GM12878 (cell line): Measurements from ENCODE around the gene ESPNL. TPM values are rescaled to one million over a fixed set of nuclear protein-coding genes. Genes with fewer than 3 reads are reported as not detected.

ENCODE experiments used
- ATAC-seq: fragments of 200-7000 bp; cut with Tn5 transposase; 3 replicates; pipeline ENCODE4 v1.9.1; 2020; ENCODE audit warnings: mild to moderate bottlenecking, moderate library complexity
- BruUV-seq: library from RNA; stranded (reverse); fragments of 400-500 nt; replicated peaks from 2 replicates; lab custom pipeline; 2021; lab: Mats Ljungman, UMichigan
- CTCF ChIA-PET: fragments of 300-600 bp; sonication (Branson Sonifier 250); formaldehyde crosslinking; extraction: SDS; loops from one replicate; lab custom pipeline; 2021; ENCODE audit warnings: inconsistent platforms; lab: Yijun Ruan, JAX
- POLR2A ChIA-PET: fragments of 350-600 bp; formaldehyde crosslinking; extraction: SDS; loops from one replicate; lab custom pipeline; 2021; ENCODE audit warnings: inconsistent platforms; lab: Charles Lee
- RAD21 ChIA-PET: fragments of 300-600 bp; sonication (Branson Sonifier 250); formaldehyde crosslinking; loops from one replicate; lab custom pipeline; 2023; ENCODE audit warnings: antibody characterized with exemption; ENCODE audit not compliant: unreplicated experiment; lab: Charles Lee
- SMC1A ChIA-PET: fragments of 300-600 bp; sonication (Branson Sonifier 250); formaldehyde crosslinking; loops from one replicate; lab custom pipeline; 2023; ENCODE audit not compliant: unreplicated experiment, uncharacterized antibody; lab: Charles Lee
- DNase-seq: peaks from one replicate; pipeline ENCODE4 v3.0.0-alpha.2; 2011; ENCODE audit warnings: low read depth, low spot score
- FAIRE-seq: peaks from 3 replicates; lab custom pipeline; 2011; peaks lifted over from hg19 to GRCh38; lab: Jason Lieb, UNC
- H2AFZ ChIP-seq: 2 replicates; pipeline ENCODE4 v1.6.0; 2011; ENCODE audit warnings: low read depth, low read length, control low read depth; ENCODE audit not compliant: control insufficient read depth
- H3K27ac ChIP-seq: 2 replicates; pipeline ENCODE4 v1.5.1; 2011; ENCODE audit warnings: control low read depth; ENCODE audit not compliant: control insufficient read depth, insufficient read depth
- H3K27me3 ChIP-seq, 2 experiments: replicated peaks in 1 of 2; 2 replicates each; pipeline versions ENCODE4 v1.6.0 to v1.6.1; 2011; ENCODE audit warnings: low read length in 1 of 2; ENCODE audit not compliant: control insufficient read depth in 2 of 2, insufficient read depth in 2 of 2
- H3K36me3 ChIP-seq, 2 experiments: 2 replicates each; pipeline ENCODE4 v1.5.1; 2011; ENCODE audit warnings: low read length in 1 of 2; ENCODE audit not compliant: control insufficient read depth in 2 of 2, insufficient read depth in 2 of 2
- H3K4me1 ChIP-seq: 2 replicates; pipeline ENCODE4 v1.6.1; 2011; ENCODE audit warnings: mild to moderate bottlenecking, low read length, moderate library complexity, mixed read lengths; ENCODE audit not compliant: control insufficient read depth, insufficient read depth
- H3K4me2 ChIP-seq: 2 replicates; pipeline ENCODE4 v1.6.0; 2011; ENCODE audit warnings: control low read depth; ENCODE audit not compliant: control insufficient read depth, insufficient read depth
- H3K4me3 ChIP-seq: fragments of 200-600 bp; sonication (generic); 2 replicates; pipeline ENCODE4 v1.5.1; 2016
- H3K79me2 ChIP-seq: 2 replicates; pipeline ENCODE4 v1.6.0; 2011; ENCODE audit warnings: low read length; ENCODE audit not compliant: control insufficient read depth, insufficient read depth
- H3K9ac ChIP-seq: 2 replicates; pipeline ENCODE4 v1.8.0; 2011; ENCODE audit warnings: low read length, control low read depth, mixed read lengths; ENCODE audit not compliant: control insufficient read depth, insufficient read depth
- H3K9me3 ChIP-seq: replicated peaks from 3 replicates; pipeline ENCODE4 v1.5.1; 2011; ENCODE audit warnings: mild to moderate bottlenecking, low read length; ENCODE audit not compliant: control insufficient read depth, insufficient read depth
- H4K20me1 ChIP-seq: 2 replicates; pipeline ENCODE4 v1.6.0; 2011; ENCODE audit not compliant: control insufficient read depth, insufficient read depth
- BCL11A ChIP-seq: IDR thresholded peaks from 2 replicates; pipeline ENCODE4 v1.6.1; 2011; ENCODE audit warnings: low read depth, low read length
- CHD2 ChIP-seq: IDR thresholded peaks from 2 replicates; pipeline ENCODE4 v1.6.1; 2011; ENCODE audit warnings: low read depth, low read length, improper control_type of control experiment, borderline replicate concordance
- CREB1 ChIP-seq: IDR thresholded peaks from 2 replicates; pipeline ENCODE4 v1.6.1; 2012; ENCODE audit warnings: low read depth, mild to moderate bottlenecking, inconsistent platforms
- POU2F2 ChIP-seq: IDR thresholded peaks from 3 replicates; pipeline ENCODE4 v1.6.1; 2011; ENCODE audit warnings: low read depth, mild to moderate bottlenecking, low read length, borderline replicate concordance
- RAD51 ChIP-seq: fragments of 450-650 bp; IDR thresholded peaks from 2 replicates; pipeline ENCODE4 v1.6.1; 2016; ENCODE audit warnings: moderate library complexity, mild to moderate bottlenecking, inconsistent platforms
- REST ChIP-seq: IDR thresholded peaks from 2 replicates; pipeline ENCODE4 v1.6.1; 2012; ENCODE audit warnings: mild to moderate bottlenecking, low read depth, low read length
- TCF12 ChIP-seq: IDR thresholded peaks from 2 replicates; pipeline ENCODE4 v1.6.1; 2011; ENCODE audit warnings: low read depth, mild to moderate bottlenecking, low read length
- ZBTB4 ChIP-seq: fragments of 450-650 bp; formaldehyde crosslinking; IDR thresholded peaks from 2 replicates; pipeline ENCODE4 v1.4.0; 2022; ENCODE audit warnings: mild to moderate bottlenecking, moderate library complexity
- in situ Hi-C: fragments of 300-500 bp; cut with MboI; formaldehyde crosslinking; loops from 9 replicates; pipeline ENCODE4 v1.14.3; 2018; ENCODE audit warnings: mixed read lengths
- intact Hi-C: fragments of 100-400 bp; cut with micrococcal nuclease; formaldehyde crosslinking; loops from one replicate; pipeline ENCODE4 v1.14.2; 2022; ENCODE audit not compliant: unreplicated experiment
- polyA plus RNA-seq, 11 experiments: library from polyadenylated mRNA; depleted of rRNA in 4 of 11; unstranded in 6 of 11; stranded (reverse) in 5 of 11; fragments of >200 nt; fragmentation: Nextera tagmentation in 4 of 11; fragmentation: Illumina TruSeq in 1 of 11; extraction: Ambion mirVana in 4 of 11; extraction: Trizol in 1 of 11; gene quantifications; 1 replicate in 1 of 11; 2 replicates in 10 of 11; pipeline versions ENCODE4 v1.2.1 to v1.2.3, GENCODE V29; 2011 to 2016; ENCODE audit warnings: inconsistent platforms in 2 of 11, missing spikeins in 2 of 11, low read depth in 1 of 11
- total RNA-seq, 4 experiments: library from RNA; depleted of rRNA in 3 of 4; stranded (reverse); fragments of >200 nt in 3 of 4; fragmentation: Illumina TruSeq in 1 of 4; extraction: Trizol in 1 of 4; gene quantifications; 2 replicates each; pipeline versions ENCODE4 v1.2.1 to v1.2.3, GENCODE V29; 2013 to 2021

Gene ESPNL
- total and polyA plus RNA-seq, 10 of the 15 experiments (the other 5 are each of a cell fraction or from before 2014, with no cell fraction given), result 0.05 to 0.94 (median 0.36) TPM; not detected in 3

- H4K20me1 ChIP-seq, result no peaks in the 10 kb centered on the region
- H3K36me3 ChIP-seq, result peaks cover 2 to 8% of the 10 kb centered on the region in 2 experiments; a peak in 3 of 4 replicates
- intact Hi-C loops (no loop called here), in situ Hi-C loops (no loop called here)
- RAD21 ChIA-PET, result no interaction called here
- no peaks in the 10 kb centered on the region for H3K4me1 ChIP-seq
- FAIRE-seq (no peak), ATAC-seq (no peak), DNase-seq (no peak)
- SMC1A ChIA-PET, result interaction anchor here (1.0 kb wide), 1 partner anchor 41 kb away, joined by 4 read pairs; no protein-coding TSS in a partner anchor
- H3K4me2 ChIP-seq, result no peak overlapping the region
- H3K9ac ChIP-seq, result no peak overlapping the region
- POLR2A ChIA-PET, result interaction anchor here (0.5 to 2.2 kb wide), 5 partner anchors 11 to 136 kb away, joined by 3 to 9 read pairs (median 3); partner anchors contain the start of gene SCLY
- H2AFZ ChIP-seq, result no peak overlapping the region
- no peaks in the 10 kb centered on the region for H3K79me2 ChIP-seq
- BruUV-seq, result no TSS peak
- CTCF ChIA-PET, result interaction anchor here (0.6 to 0.8 kb wide), 2 partner anchors 25 to 234 kb away, joined by 3 to 5 read pairs; no protein-coding TSS in a partner anchor
- no peak overlapping the region for H3K27ac ChIP-seq
- H3K4me3 ChIP-seq, result no peak overlapping the region
- TF ChIP-seq BCL11A (no peak), TCF12 (no peak), CHD2 (no peak), CREB1 (no peak), POU2F2 (no peak), REST (no peak), ZBTB4 (CRISPR knock-in tag) (no peak), RAD51 (no peak)
- H3K9me3 ChIP-seq, result peaks cover 3% of the 10 kb centered on the region; the same call in 1 of the 3 replicates
- no peaks in the 10 kb centered on the region for H3K27me3 ChIP-seq
Observed at GRCh38 chr2:238075397-238075796, 24.7 kb upstream of the ESPNL start.
